Measurements from ENCODE around the gene ZNF507. TPM values are rescaled to one million over a fixed set of nuclear protein-coding genes. Genes with fewer than 3 reads are reported as not detected.
A peak's percentile ranks its signal among the peaks of the same experiment; 100 is the strongest.

Gene ZNF507
- total and polyA plus RNA-seq, 8 donors, result 3.5 to 14.7 (median 8.9) TPM

- Histone ChIP-seq H3K27me3 (peaks cover 0 to 4% (median 2%) of the 10 kb centered on the region in 4 donors), H3K4me3 (no peak overlapping the region), H3K27ac (no peak overlapping the region), H3K9me3 (no peaks in the 10 kb centered on the region), H3K4me1 (no peaks in the 10 kb centered on the region), H3K36me3 (no peaks in the 10 kb centered on the region)
- WGBS, 2 donors, result 37 to 39% methylated on average over 10 of the region's 10 CpGs
- no peak for ATAC-seq
- intact Hi-C loops (cut with DNase I), result no loop called here
- TF ChIP-seq CTCF (IDR thresholded peaks at IDR 0.05), result no peak
- no peak for DNase-seq
- FAIRE-seq, result no peak
Observed at GRCh38 chr19:32324631-32325285, 20.7 kb upstream of the ZNF507 start.

- H3K27ac ChIP-seq, result no peak overlapping the region
- TF ChIP-seq CTCF (IDR thresholded peaks at IDR 0.05), result no peak
- intact Hi-C loops (cut with DNase I), result no loop called here
- H3K9me3 ChIP-seq, result no peaks in the 10 kb centered on the region
- H3K4me1 ChIP-seq, result no peaks in the 10 kb centered on the region
- 50 to 52% methylated on average over 17 of the region's 17 CpGs for WGBS, 2 donors
- no peak overlapping the region for H3K4me3 ChIP-seq
- ATAC-seq (no peak), FAIRE-seq (no peak), DNase-seq (no peak)
- no peaks in the 10 kb centered on the region for H3K36me3 ChIP-seq
- peaks cover 0 to 4% (median 0%) of the 10 kb centered on the region in 4 donors for H3K27me3 ChIP-seq
Observed at GRCh38 chr19:32330213-32330857, 15.1 kb upstream of the ZNF507 start.

GRCh38 chr19:32333227-32333626 is 12.2 kb upstream of the ZNF507 start:
- Histone ChIP-seq H3K27me3 (no peaks in the 10 kb centered on the region), H3K4me1 (no peaks in the 10 kb centered on the region), H3K4me3 (no peak overlapping the region), H3K36me3 (no peaks in the 10 kb centered on the region), H3K9me3 (no peaks in the 10 kb centered on the region), H3K27ac (no peak overlapping the region)
- 63 to 67% methylated on average over 5 of the region's 5 CpGs for WGBS, 2 donors
- intact Hi-C loops (cut with DNase I), result no loop called here
- FAIRE-seq (no peak), ATAC-seq (no peak), DNase-seq (no peak)
- no peak for TF ChIP-seq CTCF (IDR thresholded peaks at IDR 0.05)

- Histone ChIP-seq H3K9me3 (no peaks in the 10 kb centered on the region), H3K27me3 (no peaks in the 10 kb centered on the region), H3K4me1 (no peaks in the 10 kb centered on the region), H3K4me3 (no peak overlapping the region), H3K36me3 (no peaks in the 10 kb centered on the region), H3K27ac (no peak overlapping the region)
- no peak for TF ChIP-seq CTCF (IDR thresholded peaks at IDR 0.05)
- DNase-seq (no peak), ATAC-seq (peak in 1 of 4 donors; percentile 20), FAIRE-seq (no peak)
- intact Hi-C loops (cut with DNase I), result no loop called here
- WGBS, 2 donors, result 40 to 42% methylated on average over 7 of the region's 7 CpGs
Observed at GRCh38 chr19:32336259-32337083, 8.9 kb upstream of the ZNF507 start.

Measured in pancreas (tissue), 10 donors.